GM21528 (cell line): ENCODE data around the gene RANBP10.
"Not testable (repeated sequence)": the region's sequence is repeated elsewhere in the genome, so short reads cannot be mapped to it uniquely, and the experiment has no call there.

ENCODE experiments used
- ATAC-seq: cut with Tn5 transposase; IDR thresholded peaks from one replicate; pipeline ENCODE4 v1.9.1; 2021; ENCODE audit warnings: mild to moderate bottlenecking, moderate library complexity; ENCODE audit not compliant: unreplicated experiment, low FRiP score

RANBP10 gene

GRCh38 chr16:67719048-67719777 lies 87.1 kb downstream of the RANBP10 start, which contains the start of gene GFOD2:
Gene GFOD2, minus strand, starts transcription at chr16:67719316. Its CDS starts 33,601 bp downstream, at chr16:67685715.
- peak; percentile 77 for ATAC-seq

GRCh38 chr16:67718668-67719047 lies 87.7 kb downstream of the RANBP10 start:
- peak; percentile 17 for ATAC-seq

- no peak for ATAC-seq
Measured at GRCh38 chr16:67716097-67716496, 90.3 kb downstream of the RANBP10 start.

GRCh38 chr16:67714522-67714921 lies 91.8 kb downstream of the RANBP10 start:
- ATAC-seq = no peak

GRCh38 chr16:67713647-67714273 lies 92.6 kb downstream of the RANBP10 start:
- no peak for ATAC-seq

GRCh38 chr16:67710607-67711006 lies 95.8 kb downstream of the RANBP10 start:
- ATAC-seq = no peak

- no peak for ATAC-seq
Measured at GRCh38 chr16:67709050-67709449, 97.3 kb downstream of the RANBP10 start.

GRCh38 chr16:67708368-67708771 lies 98.0 kb downstream of the RANBP10 start:
- ATAC-seq = no peak

- ATAC-seq = no peak
Measured at GRCh38 chr16:67707790-67708189, 98.6 kb downstream of the RANBP10 start.

- no peak for ATAC-seq
Measured at GRCh38 chr16:67707210-67707609, 99.2 kb downstream of the RANBP10 start.

GRCh38 chr16:67704110-67704509 lies 102.2 kb downstream of the RANBP10 start:
- no peak for ATAC-seq

GRCh38 chr16:67703626-67704025 lies 102.7 kb downstream of the RANBP10 start:
- ATAC-seq = no peak

- ATAC-seq = no peak
Measured at GRCh38 chr16:67702130-67702529, 104.2 kb downstream of the RANBP10 start.

GRCh38 chr16:67701420-67701819 lies 104.9 kb downstream of the RANBP10 start:
- ATAC-seq = no peak

GRCh38 chr16:67699265-67699664 lies 107.1 kb downstream of the RANBP10 start:
- no peak for ATAC-seq

- no peak for ATAC-seq
Measured at GRCh38 chr16:67697422-67698185, 108.8 kb downstream of the RANBP10 start.

- ATAC-seq = no peak
Measured at GRCh38 chr16:67694611-67695010, 111.7 kb downstream of the RANBP10 start.

- ATAC-seq = not testable (repeated sequence)
Measured at GRCh38 chr16:67693517-67694285, 112.7 kb downstream of the RANBP10 start.

GRCh38 chr16:67685388-67686112 lies 120.8 kb downstream of the RANBP10 start:
- no peak for ATAC-seq

- ATAC-seq = no peak
Measured at GRCh38 chr16:67683767-67684166, 122.6 kb downstream of the RANBP10 start.
